ENCODE measurements around the gene TNFAIP3. TPM values are rescaled to one million over a fixed set of nuclear protein-coding genes. Genes with fewer than 3 reads are reported as not detected.

TNFAIP3 gene
- total and polyA plus RNA-seq, 2 experiments from 2014 or later: 73.4 to 141 TPM

DNA sequence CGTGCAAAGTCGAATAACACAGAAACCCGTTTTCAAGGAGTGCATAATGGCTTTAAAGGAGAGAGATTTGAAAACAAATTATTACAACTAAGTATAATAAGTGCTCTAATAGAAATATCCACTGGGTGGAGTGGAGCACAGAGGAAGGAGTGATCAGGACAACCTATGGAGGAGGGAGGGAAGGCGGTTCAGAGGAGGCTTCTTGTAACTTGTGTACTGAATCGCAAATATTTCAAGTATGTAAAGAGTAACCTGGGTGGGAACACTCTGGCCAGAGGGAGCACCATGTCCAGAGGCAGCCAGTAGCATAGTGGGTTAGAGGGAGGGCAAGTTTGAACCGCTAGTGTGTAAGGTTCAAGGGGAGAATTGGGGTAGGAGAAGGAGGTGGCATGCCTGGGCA lies 21.6 kb upstream of the TNFAIP3 start:
- Histone ChIP-seq H3K27me3 (no peaks in the 10 kb centered on the region), H3K27ac (no peak overlapping the region), H3K9me2 (replicated peaks; ENCODE audit: insufficient read depth) (no peaks in the 10 kb centered on the region), H4K20me1 (ENCODE audit: insufficient read depth, poor library complexity, severe bottlenecking) (no peaks in the 10 kb centered on the region), H3K79me2 (no peaks in the 10 kb centered on the region), H3K9me3 (ENCODE audit: low read depth) (peaks cover 3% of the 10 kb centered on the region), H3K4me3 (no peak overlapping the region), H3K4me1 (ENCODE audit: insufficient read depth) (peaks cover 11% of the 10 kb centered on the region), H2AFZ (no peak overlapping the region), H3K36me3 (replicated peaks; ENCODE audit: insufficient read depth, low read depth) (no peaks in the 10 kb centered on the region), H3K4me2 (no peak overlapping the region)
- WGBS (ENCODE audit: low lambda C conversion rate, missing lambda C conversion rate): 96% methylated on average over 6 of the region's 6 CpGs
- DNase-seq (ENCODE audit: low spot score): no peak
- no peak for TF ChIP-seq EZH2 (IDR thresholded peaks at IDR 0.05; ENCODE audit: borderline replicate concordance)
- TF ChIP-seq, protein P1, sequence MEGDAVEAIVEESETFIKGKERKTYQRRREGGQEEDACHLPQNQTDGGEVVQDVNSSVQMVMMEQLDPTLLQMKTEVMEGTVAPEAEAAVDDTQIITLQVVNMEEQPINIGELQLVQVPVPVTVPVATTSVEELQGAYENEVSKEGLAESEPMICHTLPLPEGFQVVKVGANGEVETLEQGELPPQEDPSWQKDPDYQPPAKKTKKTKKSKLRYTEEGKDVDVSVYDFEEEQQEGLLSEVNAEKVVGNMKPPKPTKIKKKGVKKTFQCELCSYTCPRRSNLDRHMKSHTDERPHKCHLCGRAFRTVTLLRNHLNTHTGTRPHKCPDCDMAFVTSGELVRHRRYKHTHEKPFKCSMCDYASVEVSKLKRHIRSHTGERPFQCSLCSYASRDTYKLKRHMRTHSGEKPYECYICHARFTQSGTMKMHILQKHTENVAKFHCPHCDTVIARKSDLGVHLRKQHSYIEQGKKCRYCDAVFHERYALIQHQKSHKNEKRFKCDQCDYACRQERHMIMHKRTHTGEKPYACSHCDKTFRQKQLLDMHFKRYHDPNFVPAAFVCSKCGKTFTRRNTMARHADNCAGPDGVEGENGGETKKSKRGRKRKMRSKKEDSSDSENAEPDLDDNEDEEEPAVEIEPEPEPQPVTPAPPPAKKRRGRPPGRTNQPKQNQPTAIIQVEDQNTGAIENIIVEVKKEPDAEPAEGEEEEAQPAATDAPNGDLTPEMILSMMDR (IDR thresholded peaks at IDR 0.05; ENCODE audit: poor library complexity): peak; percentile 10

DNA sequence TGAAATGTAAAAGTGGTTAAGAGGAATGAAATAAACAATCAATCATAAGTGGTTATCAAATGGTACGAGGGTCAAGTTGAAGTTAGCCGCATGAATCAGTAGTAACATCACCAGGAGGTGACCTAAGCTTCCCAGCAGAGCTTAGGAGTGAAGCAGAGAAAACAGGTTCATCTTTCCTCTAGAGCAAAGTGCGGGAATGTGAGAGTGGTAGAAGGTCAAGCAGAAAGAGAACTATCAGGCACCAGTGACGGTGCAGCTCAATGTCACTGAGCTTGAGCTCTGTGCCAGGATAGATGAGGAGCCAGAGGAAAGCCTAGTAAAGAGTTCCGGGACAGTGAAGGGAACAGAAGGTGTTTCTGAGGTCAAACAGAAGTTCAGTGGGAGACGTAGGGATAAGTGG lies 20.8 kb upstream of the TNFAIP3 start:
- Histone ChIP-seq H4K20me1 (ENCODE audit: insufficient read depth, poor library complexity, severe bottlenecking) (no peaks in the 10 kb centered on the region), H3K79me2 (no peaks in the 10 kb centered on the region), H3K9me2 (replicated peaks; ENCODE audit: insufficient read depth) (no peaks in the 10 kb centered on the region), H3K4me2 (no peak overlapping the region), H3K27me3 (no peaks in the 10 kb centered on the region), H3K27ac (no peak overlapping the region), H3K4me1 (ENCODE audit: insufficient read depth) (peaks cover 11% of the 10 kb centered on the region), H2AFZ (no peak overlapping the region), H3K9me3 (ENCODE audit: low read depth) (no peaks in the 10 kb centered on the region), H3K4me3 (no peak overlapping the region), H3K36me3 (replicated peaks; ENCODE audit: insufficient read depth, low read depth) (no peaks in the 10 kb centered on the region)
- TF ChIP-seq, protein P1 (IDR thresholded peaks at IDR 0.05; ENCODE audit: poor library complexity): no peak
- TF ChIP-seq EZH2phosphoT487 (IDR thresholded peaks at IDR 0.05; ENCODE audit: low read depth, severe bottlenecking, unreplicated experiment) (no peak), EZH2 (IDR thresholded peaks at IDR 0.05; ENCODE audit: borderline replicate concordance) (no peak)
- WGBS (ENCODE audit: low lambda C conversion rate, missing lambda C conversion rate): 95% methylated on average over 6 of the region's 6 CpGs
- no peak for DNase-seq (ENCODE audit: low spot score)

DNA sequence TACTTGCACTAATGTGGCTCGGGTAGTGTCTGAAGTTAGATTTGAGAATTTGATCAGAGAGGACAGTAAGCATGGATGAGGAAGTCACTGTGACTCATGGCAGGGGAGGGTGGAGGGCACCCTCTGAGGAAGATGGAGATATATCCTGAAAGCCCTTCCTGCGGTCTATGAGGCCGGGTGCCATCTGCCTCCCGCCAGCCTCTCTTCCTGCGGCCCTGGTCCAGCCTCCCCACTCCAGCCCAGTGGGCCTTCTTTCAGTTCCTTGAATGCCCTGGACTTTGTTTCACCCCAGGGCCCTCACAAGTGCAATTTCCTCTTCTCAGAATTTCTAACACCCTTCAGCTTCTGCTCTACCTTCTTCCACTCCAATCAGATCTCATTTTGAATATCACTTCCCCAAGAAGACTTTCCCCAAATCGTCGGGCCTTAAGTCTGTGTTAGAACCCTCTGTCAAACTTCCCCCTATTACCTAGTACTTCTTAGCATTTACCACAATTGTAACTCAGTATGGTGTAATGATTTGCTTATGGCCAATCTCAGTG lies 20.2 kb upstream of the TNFAIP3 start:
- H3K4me2 ChIP-seq: no peak overlapping the region
- H3K36me3 ChIP-seq (replicated peaks; ENCODE audit: insufficient read depth, low read depth): no peaks in the 10 kb centered on the region
- H3K4me1 ChIP-seq (ENCODE audit: insufficient read depth): peaks cover 11% of the 10 kb centered on the region
- H3K9me2 ChIP-seq (replicated peaks; ENCODE audit: insufficient read depth): no peaks in the 10 kb centered on the region
- H3K27ac ChIP-seq: no peak overlapping the region
- H3K79me2 ChIP-seq: no peaks in the 10 kb centered on the region
- H4K20me1 ChIP-seq (ENCODE audit: insufficient read depth, poor library complexity, severe bottlenecking): no peaks in the 10 kb centered on the region
- DNase-seq (ENCODE audit: low spot score): no peak
- TF ChIP-seq, protein P1 (IDR thresholded peaks at IDR 0.05; ENCODE audit: poor library complexity): no peak
- TF ChIP-seq EZH2 (IDR thresholded peaks at IDR 0.05; ENCODE audit: borderline replicate concordance) (no peak), EZH2phosphoT487 (IDR thresholded peaks at IDR 0.05; ENCODE audit: low read depth, severe bottlenecking, unreplicated experiment) (no peak)
- no peaks in the 10 kb centered on the region for H3K9me3 ChIP-seq (ENCODE audit: low read depth)
- no peak overlapping the region for H3K4me3 ChIP-seq
- H2AFZ ChIP-seq: no peak overlapping the region
- no peaks in the 10 kb centered on the region for H3K27me3 ChIP-seq
- 96% methylated on average over 7 of the region's 7 CpGs for WGBS (ENCODE audit: low lambda C conversion rate, missing lambda C conversion rate)

DNA sequence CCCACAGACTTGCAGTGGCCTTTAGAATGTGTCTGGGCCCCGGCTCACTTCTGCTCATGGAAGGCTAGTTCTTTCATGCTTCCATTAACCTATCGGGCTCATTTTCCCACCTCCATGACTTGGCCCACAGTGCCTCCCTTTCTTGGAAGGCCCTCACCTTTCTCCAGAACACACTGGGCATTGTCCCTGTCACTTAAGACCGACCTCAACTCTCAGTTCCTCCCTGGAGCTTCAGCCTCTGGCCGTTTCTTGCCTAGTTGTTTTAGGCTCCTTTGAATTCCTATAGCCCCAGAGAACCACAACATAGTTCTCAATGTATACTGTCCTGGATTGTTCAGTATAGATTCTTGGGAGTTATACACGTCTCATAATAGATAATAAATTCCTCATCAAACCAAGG lies 19.3 kb upstream of the TNFAIP3 start:
- Histone ChIP-seq H3K79me2 (no peaks in the 10 kb centered on the region), H3K9me3 (ENCODE audit: low read depth) (no peaks in the 10 kb centered on the region), H3K4me2 (no peak overlapping the region), H2AFZ (no peak overlapping the region), H3K9me2 (replicated peaks; ENCODE audit: insufficient read depth) (no peaks in the 10 kb centered on the region), H3K27ac (peak overlapping the region; percentile 67), H3K36me3 (replicated peaks; ENCODE audit: insufficient read depth, low read depth) (no peaks in the 10 kb centered on the region), H3K4me1 (ENCODE audit: insufficient read depth) (peaks cover 11% of the 10 kb centered on the region), H4K20me1 (ENCODE audit: insufficient read depth, poor library complexity, severe bottlenecking) (no peaks in the 10 kb centered on the region), H3K27me3 (no peaks in the 10 kb centered on the region), H3K4me3 (no peak overlapping the region)
- TF ChIP-seq EZH2phosphoT487 (IDR thresholded peaks at IDR 0.05; ENCODE audit: low read depth, severe bottlenecking, unreplicated experiment) (no peak), EZH2 (IDR thresholded peaks at IDR 0.05; ENCODE audit: borderline replicate concordance) (no peak)
- TF ChIP-seq, protein P1 (IDR thresholded peaks at IDR 0.05; ENCODE audit: poor library complexity): no peak
- no peak for DNase-seq (ENCODE audit: low spot score)
- 87% methylated on average over 5 of the region's 5 CpGs for WGBS (ENCODE audit: low lambda C conversion rate, missing lambda C conversion rate)

All from hepatocyte (in vitro differentiated cells).